Tibial nerve (tissue), 4 donors: ENCODE results near the gene HLCS. TPM values are rescaled to one million over a fixed set of nuclear protein-coding genes. Genes with fewer than 3 reads are reported as not detected.
A peak's percentile ranks its signal among the peaks of the same experiment; 100 is the strongest.

Source experiments
- DNase-seq, 2 donors: peaks; one replicate each; pipeline ENCODE4 v3.0.0-alpha.2; 2019; ENCODE audit warnings: low spot score in 2 of 2
- H3K27ac ChIP-seq, 4 donors: fragments of 200-600 bp; sonication (generic) in 3 of 4; one replicate each; pipeline ENCODE4 v1.5.1; 2017 to 2019; ENCODE audit warnings: mild to moderate bottlenecking in 1 of 4
- H3K27me3 ChIP-seq, 2 donors: fragments of 200-600 bp; sonication (generic) in 1 of 2; one replicate each; pipeline versions ENCODE4 v1.5.1 to v1.6.0; 2017 to 2019
- H3K36me3 ChIP-seq, 3 donors: fragments of 200-600 bp; sonication (generic); one replicate each; pipeline ENCODE4 v1.5.1; 2018 to 2019
- H3K4me1 ChIP-seq, 4 donors: fragments of 200-600 bp; sonication (generic) in 3 of 4; one replicate each; pipeline ENCODE4 v1.5.1; 2017 to 2019
- H3K4me3 ChIP-seq, 4 donors: fragments of 200-600 bp; sonication (generic) in 3 of 4; one replicate each; pipeline ENCODE4 v1.5.1; 2017 to 2019; ENCODE audit warnings: mild to moderate bottlenecking in 1 of 4, moderate library complexity in 1 of 4
- H3K9me3 ChIP-seq, 4 donors: fragments of 200-600 bp; sonication (generic) in 3 of 4; one replicate each; pipeline ENCODE4 v1.5.1; 2017 to 2019
- CTCF ChIP-seq, 5 experiments: fragments of 200-600 bp in 3 of 5; fragments of 450-650 bp in 2 of 5; sonication (generic) in 3 of 5; IDR thresholded peaks; one replicate each; pipeline ENCODE4 v1.5.1; 2016 to 2019; ENCODE audit warnings: antibody characterized with exemption in 5 of 5, mild to moderate bottlenecking in 3 of 5, moderate library complexity in 2 of 5
- EP300 ChIP-seq, 2 donors: sonication (generic); formaldehyde crosslinking; IDR thresholded peaks; one replicate each; pipeline ENCODE4 v1.6.1; 2017; ENCODE audit warnings: antibody characterized with exemption in 2 of 2, mild to moderate bottlenecking in 1 of 2
- POLR2A ChIP-seq, 2 donors: fragments of 450-650 bp; IDR thresholded peaks; one replicate each; pipeline ENCODE4 v1.6.1; 2017; ENCODE audit warnings: antibody characterized with exemption in 2 of 2, mild to moderate bottlenecking in 2 of 2, moderate library complexity in 2 of 2
- WGBS, 2 donors: methylation state at CpG; one replicate each; pipeline ENCODE4 v1.1.5; 2018; 5-methylcytosine and 5-hydroxymethylcytosine counted together
- total RNA-seq, 4 donors: library from RNA; depleted of rRNA; stranded (reverse); fragments of >200 nt; gene quantifications; one replicate each; pipeline ENCODE4 v1.1.0, GENCODE V29; 2016

The HLCS gene
- total RNA-seq, 4 donors from 2014 or later, result 14.4 to 19.0 (median 17.4) TPM

DNA sequence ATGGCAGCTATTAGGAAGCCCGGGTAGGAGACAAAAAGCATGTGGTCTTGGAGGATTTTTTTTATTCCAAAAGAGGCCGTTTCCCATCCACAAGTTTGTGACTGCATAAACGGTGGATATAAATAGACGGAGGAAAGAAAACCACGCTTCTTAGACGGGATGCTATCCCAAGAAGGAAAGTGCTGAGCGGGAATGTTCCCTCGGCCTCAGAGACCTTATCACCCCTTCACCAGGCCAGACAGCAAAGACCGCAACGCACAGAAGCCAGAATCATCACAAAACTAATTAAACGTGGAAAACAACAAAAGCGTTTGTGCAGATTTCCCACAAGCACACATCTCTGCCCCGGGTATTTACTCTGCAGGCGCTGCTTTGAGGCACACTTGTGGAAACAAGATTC lies 43.2 kb downstream of the HLCS start:
- Histone ChIP-seq H3K4me1 (peaks cover 0 to 13% (median 3%) of the 10 kb centered on the region in 4 donors), H3K4me3 (no peak overlapping the region), H3K36me3 (peaks cover 0 to 4% (median 0%) of the 10 kb centered on the region in 3 donors), H3K27ac (no peak overlapping the region), H3K27me3 (no peaks in the 10 kb centered on the region), H3K9me3 (no peaks in the 10 kb centered on the region)
- DNase-seq, result no peak
- TF ChIP-seq POLR2A (IDR thresholded peaks at IDR 0.05) (no peak), CTCF (IDR thresholded peaks at IDR 0.05) (no peak), EP300 (IDR thresholded peaks at IDR 0.05) (no peak)
- 51 to 53% methylated on average over 14 of the region's 14 CpGs for WGBS, 2 donors

- WGBS, 2 donors, result 73 to 77% methylated on average over 15 to 18 of the region's 18 CpGs
Measured at GRCh38 chr21:36922861-36923260, 43.6 kb downstream of the HLCS start.

GRCh38 chr21:36918291-36918690 lies 48.2 kb downstream of the HLCS start:
- no peak for DNase-seq
- peaks cover 0 to 8% (median 0%) of the 10 kb centered on the region in 3 donors for H3K36me3 ChIP-seq
- H3K4me1 ChIP-seq, result peaks cover 0 to 17% (median 0%) of the 10 kb centered on the region in 4 donors
- no peaks in the 10 kb centered on the region for H3K27me3 ChIP-seq
- TF ChIP-seq EP300 (IDR thresholded peaks at IDR 0.05) (no peak), POLR2A (IDR thresholded peaks at IDR 0.05) (no peak), CTCF (IDR thresholded peaks at IDR 0.05) (no peak)
- no peak overlapping the region for H3K27ac ChIP-seq
- no peaks in the 10 kb centered on the region for H3K9me3 ChIP-seq
- H3K4me3 ChIP-seq, result no peak overlapping the region
- WGBS, 2 donors, result 44 to 48% methylated on average over 4 of the region's 4 CpGs

More at GRCh38 chr21:36922861-36923260, 43.6 kb downstream of the HLCS start:
- TF ChIP-seq POLR2A (IDR thresholded peaks at IDR 0.05), result no peak
- no peak for TF ChIP-seq EP300 (IDR thresholded peaks at IDR 0.05)
- no peak for TF ChIP-seq CTCF (IDR thresholded peaks at IDR 0.05)
- Histone ChIP-seq H3K27me3 (no peaks in the 10 kb centered on the region), H3K4me1 (peaks cover 0 to 12% (median 3%) of the 10 kb centered on the region in 4 donors), H3K4me3 (no peak overlapping the region), H3K36me3 (peaks cover 0 to 4% (median 0%) of the 10 kb centered on the region in 3 donors), H3K9me3 (no peaks in the 10 kb centered on the region), H3K27ac (no peak overlapping the region)
- DNase-seq, result no peak

- peaks cover 0 to 8% (median 0%) of the 10 kb centered on the region in 3 donors for H3K36me3 ChIP-seq
- H3K27me3 ChIP-seq, result no peaks in the 10 kb centered on the region
- H3K9me3 ChIP-seq, result no peaks in the 10 kb centered on the region
- H3K27ac ChIP-seq, result no peak overlapping the region
- 68 to 77% methylated on average over 8 of the region's 8 CpGs for WGBS, 2 donors
- DNase-seq, result no peak
- TF ChIP-seq POLR2A (IDR thresholded peaks at IDR 0.05) (no peak), EP300 (IDR thresholded peaks at IDR 0.05) (no peak), CTCF (IDR thresholded peaks at IDR 0.05) (peak in 1 of 5 experiments; percentile 32)
- H3K4me1 ChIP-seq, result peaks cover 0 to 17% (median 0%) of the 10 kb centered on the region in 4 donors
- no peak overlapping the region for H3K4me3 ChIP-seq
Measured at GRCh38 chr21:36917471-36918158, 48.9 kb downstream of the HLCS start.

DNA sequence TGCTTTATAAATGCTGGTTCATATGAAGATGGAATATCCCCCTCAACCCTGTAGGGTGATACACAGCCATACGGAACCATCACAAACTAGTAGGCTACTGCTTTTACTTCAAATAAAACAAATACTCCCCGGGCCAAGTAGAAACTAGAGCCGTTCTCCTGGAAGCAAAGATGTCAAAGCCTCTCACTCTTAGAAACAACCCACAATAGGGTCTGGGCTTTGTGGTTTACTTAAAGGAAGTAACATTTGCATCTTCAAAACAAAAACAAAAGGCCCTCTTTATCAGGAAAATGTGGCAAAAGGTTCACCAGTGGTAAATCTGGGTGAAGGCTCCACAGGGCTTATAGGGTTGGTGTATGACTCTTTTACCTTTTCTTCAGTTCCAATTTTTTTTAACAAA lies 49.8 kb downstream of the HLCS start:
- Histone ChIP-seq H3K9me3 (no peaks in the 10 kb centered on the region), H3K4me3 (no peak overlapping the region), H3K27me3 (no peaks in the 10 kb centered on the region), H3K36me3 (peaks cover 0 to 8% (median 0%) of the 10 kb centered on the region in 3 donors), H3K27ac (no peak overlapping the region), H3K4me1 (peaks cover 0 to 17% (median 0%) of the 10 kb centered on the region in 4 donors)
- TF ChIP-seq EP300 (IDR thresholded peaks at IDR 0.05) (no peak), CTCF (IDR thresholded peaks at IDR 0.05) (no peak), POLR2A (IDR thresholded peaks at IDR 0.05) (no peak)
- 82 to 90% methylated on average over 3 of the region's 3 CpGs for WGBS, 2 donors
- DNase-seq, result no peak
